Right forelimb (tissue), 1 donor: ENCODE measurements around the gene CUL9.
A peak's percentile ranks its signal among the peaks of the same experiment; 100 is the strongest.

Source experiments
- DNase-seq: peaks from one replicate; pipeline ENCODE4 v3.0.0-alpha.2; 2018

Gene CUL9

GRCh38 chr6:43173591-43174262 is 8.3 kb upstream of the CUL9 start:
- DNase-seq, result no peak

GRCh38 chr6:43174263-43175112 is 7.5 kb upstream of the CUL9 start:
- DNase-seq, result peak; percentile 96

GRCh38 chr6:43175676-43176422 is 6.1 kb upstream of the CUL9 start:
- DNase-seq, result no peak

GRCh38 chr6:43176423-43176786 is 5.6 kb upstream of the CUL9 start:
- no peak for DNase-seq

GRCh38 chr6:43178150-43178549 is 3.8 kb upstream of the CUL9 start:
- DNase-seq, result no peak

GRCh38 chr6:43178951-43179830 is 2.8 kb upstream of the CUL9 start:
- DNase-seq, result no peak

- DNase-seq, result no peak
These were observed 1.9 kb upstream of the CUL9 start for GRCh38 chr6:43180058-43180457.

GRCh38 chr6:43180985-43181384 is 1.0 kb upstream of the CUL9 start:
- DNase-seq, result no peak

- peak; percentile 49 for DNase-seq
These were observed 415 bp upstream of the CUL9 start for GRCh38 chr6:43181621-43181941.

- no peak for DNase-seq
These were observed 1.4 kb downstream of the CUL9 start for GRCh38 chr6:43183441-43183840.

- no peak for DNase-seq
These were observed 2.4 kb downstream of the CUL9 start for GRCh38 chr6:43184268-43184985.

- no peak for DNase-seq
These were observed 3.5 kb downstream of the CUL9 start for GRCh38 chr6:43185391-43185985.

GRCh38 chr6:43186019-43186418 is 4.0 kb downstream of the CUL9 start:
- DNase-seq, result no peak

GRCh38 chr6:43186706-43187105 is 4.7 kb downstream of the CUL9 start:
- no peak for DNase-seq

- DNase-seq, result no peak
These were observed 5.8 kb downstream of the CUL9 start for GRCh38 chr6:43187821-43188220.

GRCh38 chr6:43188426-43188825 is 6.4 kb downstream of the CUL9 start:
- DNase-seq, result no peak

- DNase-seq, result no peak
These were observed 7.8 kb downstream of the CUL9 start for GRCh38 chr6:43189776-43190304.

GRCh38 chr6:43192911-43193310 is 10.9 kb downstream of the CUL9 start:
- DNase-seq, result no peak

- no peak for DNase-seq
These were observed 11.9 kb downstream of the CUL9 start for GRCh38 chr6:43193929-43194328.

- no peak for DNase-seq
These were observed 14.3 kb downstream of the CUL9 start for GRCh38 chr6:43196337-43196736.

GRCh38 chr6:43199912-43200311 is 17.9 kb downstream of the CUL9 start:
- DNase-seq, result no peak

GRCh38 chr6:43200541-43200940 is 18.5 kb downstream of the CUL9 start:
- no peak for DNase-seq
